HCT116 (cell line): ENCODE data around the gene TFPT. TPM values are rescaled to one million over a fixed set of nuclear protein-coding genes. Genes with fewer than 3 reads are reported as not detected.

Experiments used
- ATAC-seq: fragments of 200-7000 bp; cut with Tn5 transposase; 2 replicates; pipeline ENCODE4 v1.9.1; 2020; ENCODE audit warnings: mild to moderate bottlenecking, moderate library complexity
- BruUV-seq: library from RNA; stranded (reverse); fragments of 400-500 nt; replicated peaks from 2 replicates; lab custom pipeline; 2021; lab: Mats Ljungman, UMichigan
- CTCF ChIA-PET: fragments of 300-600 bp; sonication (Branson Sonifier 250); formaldehyde crosslinking; loops from one replicate; lab custom pipeline; 2021; ENCODE audit warnings: antibody characterized with exemption; lab: Charles Lee
- POLR2A ChIA-PET: fragments of 300-600, 350-600 bp; sonication (Branson Sonifier 250); formaldehyde crosslinking; loops from one replicate; lab custom pipeline; 2021; ENCODE audit warnings: antibody characterized with exemption; lab: Charles Lee
- RAD21 ChIA-PET, 2 experiments: fragments of 300-600 bp; sonication (Branson Sonifier 250); formaldehyde crosslinking; loops; one replicate each; lab custom pipeline; 2023; ENCODE audit warnings: low total read pairs in 2 of 2; ENCODE audit not compliant: uncharacterized antibody in 2 of 2, unreplicated experiment in 2 of 2, low non-redundant PET in 1 of 2; lab: Charles Lee
- DNase-seq: peaks from one replicate; pipeline ENCODE4 v3.0.0-alpha.2; 2010; ENCODE audit warnings: low read depth, low spot score
- H2AFZ ChIP-seq: fragments of 200-600 bp; shearing (Covaris generic), sonication (generic); 2 replicates; pipeline ENCODE4 v1.6.1; 2017; ENCODE audit warnings: low read depth, mixed run types, mixed read lengths, antibody characterized with exemption, low read length; ENCODE audit not compliant: poor library complexity, severe bottlenecking
- H3K27ac ChIP-seq: 2 replicates; pipeline ENCODE4 v1.5.1; 2012; ENCODE audit warnings: low read depth, low read length
- H3K27me3 ChIP-seq: fragments of 200-600 bp; sonication (generic); 2 replicates; pipeline ENCODE4 v1.6.1; 2016; ENCODE audit warnings: mixed run types, low read length, mixed read lengths; ENCODE audit not compliant: insufficient read depth
- H3K36me3 ChIP-seq, 2 experiments: fragments of 200-500 bp in 1 of 2; fragments of 200-600 bp in 1 of 2; sonication (Bioruptor generic) in 1 of 2; sonication (generic) in 1 of 2; 2 replicates each; pipeline versions ENCODE4 v1.5.1 to v1.6.1; 2014 to 2016; ENCODE audit warnings: low read length in 2 of 2, inconsistent platforms in 1 of 2, mixed read lengths in 1 of 2, mixed run types in 1 of 2; ENCODE audit not compliant: insufficient read depth in 2 of 2, control insufficient read depth in 1 of 2
- H3K4me1 ChIP-seq, 2 experiments: fragments of 200-600 bp in 1 of 2; sonication (generic) in 1 of 2; 2 replicates each; pipeline versions ENCODE4 v1.5.1 to v1.6.1; 2012 to 2017; ENCODE audit warnings: low read length in 2 of 2, inconsistent platforms in 1 of 2, mild to moderate bottlenecking in 1 of 2, mixed read lengths in 1 of 2, mixed run types in 1 of 2, moderate library complexity in 1 of 2; ENCODE audit not compliant: insufficient read depth in 2 of 2, control insufficient read depth in 1 of 2
- H3K4me2 ChIP-seq: fragments of 200-600 bp; sonication (generic); 2 replicates; pipeline ENCODE4 v1.6.1; 2017; ENCODE audit warnings: mixed run types, low read length, mixed read lengths
- H3K4me3 ChIP-seq, 2 experiments: fragments of 200-600 bp in 1 of 2; sonication (generic) in 1 of 2; replicated peaks in 1 of 2; 2 replicates each; pipeline ENCODE4 v1.5.1; 2011 to 2016; ENCODE audit warnings: low read length in 2 of 2, control low read depth in 1 of 2, low read depth in 1 of 2, mild to moderate bottlenecking in 1 of 2, mixed read lengths in 1 of 2, mixed run types in 1 of 2
- H3K79me2 ChIP-seq: fragments of 200-600 bp; sonication (generic); 2 replicates; pipeline ENCODE4 v1.6.1; 2017; ENCODE audit warnings: mild to moderate bottlenecking, mixed run types, low read length, moderate library complexity, mixed read lengths; ENCODE audit not compliant: insufficient read depth
- H3K9ac ChIP-seq: fragments of 200-600 bp; sonication (generic); 2 replicates; pipeline ENCODE4 v1.6.1; 2016; ENCODE audit warnings: low read length, mixed read lengths
- H3K9me2 ChIP-seq: fragments of 200-600 bp; sonication (generic), shearing (Covaris generic); 2 replicates; pipeline ENCODE4 v1.6.1; 2017; ENCODE audit warnings: mixed run types, mild to moderate bottlenecking, moderate library complexity; ENCODE audit not compliant: insufficient read depth
- H3K9me3 ChIP-seq, 2 experiments: fragments of 200-500 bp in 1 of 2; fragments of 200-600 bp in 1 of 2; sonication (Bioruptor generic) in 1 of 2; sonication (generic) in 1 of 2; 2 replicates each; pipeline ENCODE4 v1.6.1; 2014 to 2017; ENCODE audit warnings: low read length in 2 of 2, mixed read lengths in 2 of 2, inconsistent platforms in 1 of 2, low read depth in 1 of 2, mild to moderate bottlenecking in 1 of 2, mixed run types in 1 of 2, moderate library complexity in 1 of 2; ENCODE audit not compliant: control insufficient read depth in 1 of 2, insufficient read depth in 1 of 2
- H4K20me1 ChIP-seq: fragments of 200-600 bp; sonication (generic), shearing (Covaris generic); 2 replicates; pipeline ENCODE4 v1.6.1; 2017; ENCODE audit warnings: mixed run types, mild to moderate bottlenecking, moderate library complexity; ENCODE audit not compliant: insufficient read depth
- CBX3 ChIP-seq: IDR thresholded peaks from 2 replicates; pipeline ENCODE4 v1.6.1; 2012; ENCODE audit warnings: low read depth
- CEBPB ChIP-seq: IDR thresholded peaks from 2 replicates; pipeline ENCODE4 v1.6.1; 2012; ENCODE audit warnings: low read depth
- ELF1 ChIP-seq: IDR thresholded peaks from 2 replicates; pipeline ENCODE4 v1.6.1; 2012; ENCODE audit warnings: low read depth, borderline replicate concordance
- EZH2 ChIP-seq: fragments of 200-600 bp; sonication (generic); IDR thresholded peaks from 2 replicates; pipeline ENCODE4 v1.6.1; 2017; ENCODE audit warnings: antibody characterized with exemption, mixed run types
- EZH2phosphoT487 ChIP-seq: fragments of 200-600 bp; IDR thresholded peaks from 2 replicates; pipeline ENCODE4 v1.6.1; 2018; ENCODE audit warnings: antibody characterized with exemption, borderline replicate concordance
- JUND ChIP-seq: IDR thresholded peaks from 2 replicates; pipeline ENCODE4 v1.6.1; 2012
- POLR2A ChIP-seq: IDR thresholded peaks from 2 replicates; pipeline ENCODE4 v1.7.0; 2011; ENCODE audit warnings: borderline replicate concordance; ENCODE audit not compliant: insufficient read depth, insufficient read length; ENCODE audit errors: extremely low read depth
- SIN3A ChIP-seq: IDR thresholded peaks from 2 replicates; pipeline ENCODE4 v1.6.1; 2012; ENCODE audit warnings: low read depth
- YY1 ChIP-seq: IDR thresholded peaks from 2 replicates; pipeline ENCODE4 v1.6.1; 2011; ENCODE audit warnings: low read length, low read depth, moderate library complexity, mild to moderate bottlenecking; ENCODE audit not compliant: insufficient replicate concordance; ENCODE audit errors: extremely low read depth
- intact Hi-C: fragments of 100-400 bp; cut with micrococcal nuclease; formaldehyde crosslinking; loops from 2 replicates; pipeline ENCODE4 v1.10.0; 2022
- total RNA-seq: library from RNA; stranded (reverse); gene quantifications from one replicate; pipeline ENCODE4 v1.2.1, GENCODE V29; 2021; ENCODE audit not compliant: unreplicated experiment
- TF ChIP-seq, protein P1 (sequence below): IDR thresholded peaks from 2 replicates; pipeline ENCODE4 v1.6.1; 2012
- TF ChIP-seq, protein P2 (sequence below), 3 experiments: fragments of 200-600 bp in 1 of 3; sonication (generic) in 1 of 3; IDR thresholded peaks in 2 of 3; conservative IDR thresholded peaks in 1 of 3; 2 replicates each; pipeline ENCODE4 v1.5.1; 2012 to 2017; ENCODE audit warnings: low read depth in 2 of 3, low read length in 2 of 3, antibody characterized with exemption in 1 of 3, borderline replicate concordance in 1 of 3, control low read depth in 1 of 3, mild to moderate bottlenecking in 1 of 3, mixed read lengths in 1 of 3, mixed run types in 1 of 3, moderate library complexity in 1 of 3; ENCODE audit not compliant: insufficient read depth in 1 of 3
- TF ChIP-seq, protein P3 (sequence below): IDR thresholded peaks from 2 replicates; pipeline ENCODE4 v1.6.1; 2012

The TFPT gene
- total RNA-seq, 1 experiment from 2014 or later, result 7.1 TPM

DNA sequence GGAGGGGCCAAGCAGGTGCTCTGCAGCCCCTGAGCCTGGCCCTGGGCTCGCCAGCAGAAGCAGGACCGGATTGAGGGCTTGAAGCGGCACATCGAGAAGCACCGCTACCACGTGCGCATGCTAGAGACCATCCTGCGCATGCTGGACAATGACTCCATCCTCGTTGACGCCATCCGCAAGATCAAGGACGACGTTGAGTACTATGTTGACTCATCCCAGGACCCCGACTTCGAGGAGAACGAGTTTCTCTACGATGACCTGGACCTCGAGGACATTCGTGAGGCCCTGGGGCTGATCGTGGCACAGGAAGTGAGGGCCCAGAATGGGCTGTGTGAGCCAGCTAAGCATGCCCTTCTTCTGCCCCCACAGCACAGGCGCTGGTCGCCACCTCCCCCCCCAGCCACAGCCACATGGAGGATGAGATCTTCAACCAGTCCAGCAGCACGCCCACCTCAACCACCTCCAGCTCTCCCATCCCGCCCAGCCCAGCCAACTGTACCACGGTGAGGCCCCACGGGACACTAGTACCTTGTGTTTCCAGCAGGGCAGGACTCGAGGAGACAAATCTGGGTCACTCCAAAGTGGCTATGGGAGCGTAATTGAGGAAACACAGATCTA is 30.2 kb upstream of the TFPT start:
- no peak overlapping the region for H3K4me3 ChIP-seq
- H3K9me2 ChIP-seq, result no peaks in the 10 kb centered on the region
- no peak overlapping the region for H2AFZ ChIP-seq
- H3K27ac ChIP-seq, result no peak overlapping the region
- no peak for ATAC-seq
- DNase-seq, result no peak
- H3K9me3 ChIP-seq, result no peaks in the 10 kb centered on the region
- H3K27me3 ChIP-seq, result no peaks in the 10 kb centered on the region
- no peaks in the 10 kb centered on the region for H3K4me1 ChIP-seq
- POLR2A ChIA-PET, result no interaction called here
- no TSS peak for BruUV-seq
- CTCF ChIA-PET, result no interaction called here
- intact Hi-C loops, result no loop called here
- H3K36me3 ChIP-seq, result peaks cover 62 to 72% of the 10 kb centered on the region in 2 experiments; a peak in 3 of 4 replicates
- no peak overlapping the region for H3K9ac ChIP-seq
- no peak overlapping the region for H3K4me2 ChIP-seq
- no peak for TF ChIP-seq ELF1
- TF ChIP-seq EZH2phosphoT487, result no peak
- no peak for TF ChIP-seq JUND
- no peak for TF ChIP-seq CEBPB
- TF ChIP-seq YY1, result no peak
- no peak for TF ChIP-seq POLR2A
- no peaks in the 10 kb centered on the region for H4K20me1 ChIP-seq
- peaks cover 34% of the 10 kb centered on the region for H3K79me2 ChIP-seq
- RAD21 ChIA-PET, result no interaction called here

DNA sequence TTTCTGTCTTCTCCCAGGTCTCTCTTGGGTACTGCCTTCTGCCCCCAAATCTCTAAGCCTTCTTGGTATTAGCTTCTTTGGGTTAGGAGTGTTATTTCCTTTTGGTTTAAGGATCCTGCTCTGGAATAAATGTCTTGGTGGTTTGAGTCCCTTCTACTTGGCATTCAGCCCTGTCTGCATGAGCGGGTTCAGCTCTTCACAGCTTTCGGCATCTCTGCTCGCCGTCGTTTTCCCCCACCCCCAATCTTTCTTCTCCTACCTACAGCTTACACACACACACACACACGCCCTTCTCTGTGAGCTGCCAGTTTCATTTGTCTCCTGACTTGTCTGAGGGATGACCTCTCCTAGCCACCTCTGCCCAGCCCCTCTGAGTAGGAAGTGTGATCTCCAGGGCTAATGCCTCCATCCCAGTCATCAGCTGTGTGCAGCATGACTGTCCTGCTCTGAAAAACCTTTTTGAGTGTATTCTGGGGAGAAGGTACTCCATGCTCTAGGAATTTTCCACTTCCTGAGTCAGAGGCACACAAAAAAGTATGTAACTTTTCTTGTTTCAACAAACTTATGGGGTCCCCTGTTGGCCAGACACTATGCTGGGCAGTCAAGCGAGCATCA is 26.8 kb upstream of the TFPT start:
- Histone ChIP-seq H3K4me3 (no peak overlapping the region), H3K27me3 (no peaks in the 10 kb centered on the region), H3K27ac (no peak overlapping the region), H3K36me3 (peaks cover 51 to 65% of the 10 kb centered on the region in 2 experiments; a peak in 3 of 4 replicates), H2AFZ (no peak overlapping the region), H3K4me1 (peaks cover 7 to 15% of the 10 kb centered on the region in 2 experiments; a peak in 3 of 4 replicates), H3K9ac (no peak overlapping the region), H3K9me3 (no peaks in the 10 kb centered on the region), H3K9me2 (no peaks in the 10 kb centered on the region), H3K4me2 (no peak overlapping the region), H3K79me2 (peaks cover 63% of the 10 kb centered on the region), H4K20me1 (no peaks in the 10 kb centered on the region)
- intact Hi-C loops, result no loop called here
- ChIA-PET CTCF (no interaction called here), RAD21 (no interaction called here), POLR2A (no interaction called here)
- DNase-seq (no peak), ATAC-seq (no peak)
- no peak for TF ChIP-seq ELF1
- no peak for TF ChIP-seq EZH2
- TF ChIP-seq, protein P1, sequence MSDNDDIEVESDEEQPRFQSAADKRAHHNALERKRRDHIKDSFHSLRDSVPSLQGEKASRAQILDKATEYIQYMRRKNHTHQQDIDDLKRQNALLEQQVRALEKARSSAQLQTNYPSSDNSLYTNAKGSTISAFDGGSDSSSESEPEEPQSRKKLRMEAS, result no peak
- TF ChIP-seq, protein P2, sequence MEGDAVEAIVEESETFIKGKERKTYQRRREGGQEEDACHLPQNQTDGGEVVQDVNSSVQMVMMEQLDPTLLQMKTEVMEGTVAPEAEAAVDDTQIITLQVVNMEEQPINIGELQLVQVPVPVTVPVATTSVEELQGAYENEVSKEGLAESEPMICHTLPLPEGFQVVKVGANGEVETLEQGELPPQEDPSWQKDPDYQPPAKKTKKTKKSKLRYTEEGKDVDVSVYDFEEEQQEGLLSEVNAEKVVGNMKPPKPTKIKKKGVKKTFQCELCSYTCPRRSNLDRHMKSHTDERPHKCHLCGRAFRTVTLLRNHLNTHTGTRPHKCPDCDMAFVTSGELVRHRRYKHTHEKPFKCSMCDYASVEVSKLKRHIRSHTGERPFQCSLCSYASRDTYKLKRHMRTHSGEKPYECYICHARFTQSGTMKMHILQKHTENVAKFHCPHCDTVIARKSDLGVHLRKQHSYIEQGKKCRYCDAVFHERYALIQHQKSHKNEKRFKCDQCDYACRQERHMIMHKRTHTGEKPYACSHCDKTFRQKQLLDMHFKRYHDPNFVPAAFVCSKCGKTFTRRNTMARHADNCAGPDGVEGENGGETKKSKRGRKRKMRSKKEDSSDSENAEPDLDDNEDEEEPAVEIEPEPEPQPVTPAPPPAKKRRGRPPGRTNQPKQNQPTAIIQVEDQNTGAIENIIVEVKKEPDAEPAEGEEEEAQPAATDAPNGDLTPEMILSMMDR (IDR thresholded peaks at IDR 0.05 in 2 of 3, conservative IDR thresholded peaks at IDR 0.05 in 1 of 3; ENCODE audit: borderline replicate concordance in 1 of 3, insufficient read depth in 1 of 3, low read depth in 2 of 3, low read length in 2 of 3), result no peak
- TF ChIP-seq POLR2A, result no peak
- TF ChIP-seq, protein P3, sequence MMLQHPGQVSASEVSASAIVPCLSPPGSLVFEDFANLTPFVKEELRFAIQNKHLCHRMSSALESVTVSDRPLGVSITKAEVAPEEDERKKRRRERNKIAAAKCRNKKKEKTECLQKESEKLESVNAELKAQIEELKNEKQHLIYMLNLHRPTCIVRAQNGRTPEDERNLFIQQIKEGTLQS, result no peak
- TF ChIP-seq YY1, result no peak
- TF ChIP-seq CBX3, result no peak
- TF ChIP-seq SIN3A, result no peak
- BruUV-seq, result no TSS peak
